GM23248 (cell line): ENCODE data around the gene GAK.

Source experiments
- EZH2 ChIP-seq: fragments of 200-600 bp; sonication (generic); IDR thresholded peaks from 2 replicates; pipeline ENCODE4 v1.6.1; 2018; ENCODE audit warnings: antibody characterized with exemption, mild to moderate bottlenecking; ENCODE audit not compliant: insufficient read depth, poor library complexity, severe bottlenecking
- EZH2phosphoT487 ChIP-seq: fragments of 200-600 bp; sonication (generic); IDR thresholded peaks from 2 replicates; pipeline ENCODE4 v1.6.1; 2018; ENCODE audit warnings: antibody characterized with exemption, moderate library complexity, mild to moderate bottlenecking, low read depth; ENCODE audit not compliant: insufficient read depth

DNA sequence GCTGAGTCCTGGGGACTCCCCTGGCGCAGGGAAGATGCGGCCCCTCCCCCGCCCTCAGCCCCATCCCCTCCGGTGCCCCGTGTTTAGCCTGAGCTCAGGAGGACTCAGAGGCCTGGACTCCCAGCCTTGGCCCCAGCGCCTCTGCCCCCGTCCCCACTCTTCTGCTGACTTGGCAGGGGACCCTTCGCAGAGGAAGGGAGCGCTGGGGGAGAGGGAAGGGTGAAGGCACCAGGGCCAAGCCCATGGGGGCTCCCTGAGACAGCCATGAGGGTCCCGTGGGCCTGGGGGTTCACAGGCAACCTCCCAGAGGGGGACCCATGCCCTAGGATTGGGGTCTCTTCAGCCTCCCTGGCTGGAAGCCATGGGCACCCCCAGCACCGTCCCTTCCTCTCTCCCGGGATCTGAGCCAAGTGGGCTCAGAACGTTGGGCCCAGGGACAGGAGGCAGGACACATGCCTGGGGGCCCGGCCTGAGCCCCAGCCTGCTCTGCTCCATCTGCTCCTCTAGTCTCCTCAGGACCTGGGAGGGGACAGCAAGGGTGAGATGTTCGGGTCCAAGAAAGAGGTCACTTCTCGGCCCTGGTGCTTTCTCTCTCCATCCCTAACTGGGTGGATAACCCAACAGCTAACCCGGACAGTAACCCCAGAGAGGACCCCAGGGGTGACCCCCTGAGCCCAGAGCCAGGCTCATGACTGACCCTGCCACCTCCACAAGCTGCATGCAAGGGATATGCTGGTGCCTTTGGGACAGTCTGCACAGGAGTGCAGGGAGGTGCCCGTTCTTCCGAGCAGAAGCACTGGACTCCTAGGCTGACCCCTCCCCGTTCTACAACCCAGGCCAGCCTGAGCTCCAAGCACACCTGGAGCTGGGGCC, 104.7 kb downstream of the GAK start:
- TF ChIP-seq EZH2phosphoT487: no peak
- no peak for TF ChIP-seq EZH2
